Measurements from ENCODE around the gene ARPC5.

ARPC5 gene

DNA sequence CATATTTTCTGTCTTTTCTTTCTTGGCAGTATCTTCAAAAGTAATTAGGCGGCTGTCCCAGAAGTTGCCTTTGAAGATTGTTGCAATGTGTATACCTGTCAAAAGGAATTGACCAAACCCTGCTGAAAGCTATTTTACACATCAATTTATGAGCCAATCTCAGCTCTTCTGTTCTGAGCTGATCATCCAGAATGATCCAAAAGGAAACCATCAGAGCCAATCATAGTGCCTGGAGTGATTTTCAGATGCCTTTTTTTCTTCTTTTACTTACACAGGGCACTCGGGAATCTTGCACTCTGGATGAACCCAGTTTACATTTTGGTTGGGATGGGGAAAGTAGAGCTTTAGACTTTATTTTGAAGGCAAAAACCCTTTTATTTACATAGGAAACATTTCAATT, 39.3 kb upstream of the ARPC5 start:
- DNase-seq (ENCODE audit: low spot score) = no peak
- TF ChIP-seq, protein P1, sequence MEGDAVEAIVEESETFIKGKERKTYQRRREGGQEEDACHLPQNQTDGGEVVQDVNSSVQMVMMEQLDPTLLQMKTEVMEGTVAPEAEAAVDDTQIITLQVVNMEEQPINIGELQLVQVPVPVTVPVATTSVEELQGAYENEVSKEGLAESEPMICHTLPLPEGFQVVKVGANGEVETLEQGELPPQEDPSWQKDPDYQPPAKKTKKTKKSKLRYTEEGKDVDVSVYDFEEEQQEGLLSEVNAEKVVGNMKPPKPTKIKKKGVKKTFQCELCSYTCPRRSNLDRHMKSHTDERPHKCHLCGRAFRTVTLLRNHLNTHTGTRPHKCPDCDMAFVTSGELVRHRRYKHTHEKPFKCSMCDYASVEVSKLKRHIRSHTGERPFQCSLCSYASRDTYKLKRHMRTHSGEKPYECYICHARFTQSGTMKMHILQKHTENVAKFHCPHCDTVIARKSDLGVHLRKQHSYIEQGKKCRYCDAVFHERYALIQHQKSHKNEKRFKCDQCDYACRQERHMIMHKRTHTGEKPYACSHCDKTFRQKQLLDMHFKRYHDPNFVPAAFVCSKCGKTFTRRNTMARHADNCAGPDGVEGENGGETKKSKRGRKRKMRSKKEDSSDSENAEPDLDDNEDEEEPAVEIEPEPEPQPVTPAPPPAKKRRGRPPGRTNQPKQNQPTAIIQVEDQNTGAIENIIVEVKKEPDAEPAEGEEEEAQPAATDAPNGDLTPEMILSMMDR (IDR thresholded peaks at IDR 0.05; ENCODE audit: extremely low read depth, missing control alignments) = no peak

DNA sequence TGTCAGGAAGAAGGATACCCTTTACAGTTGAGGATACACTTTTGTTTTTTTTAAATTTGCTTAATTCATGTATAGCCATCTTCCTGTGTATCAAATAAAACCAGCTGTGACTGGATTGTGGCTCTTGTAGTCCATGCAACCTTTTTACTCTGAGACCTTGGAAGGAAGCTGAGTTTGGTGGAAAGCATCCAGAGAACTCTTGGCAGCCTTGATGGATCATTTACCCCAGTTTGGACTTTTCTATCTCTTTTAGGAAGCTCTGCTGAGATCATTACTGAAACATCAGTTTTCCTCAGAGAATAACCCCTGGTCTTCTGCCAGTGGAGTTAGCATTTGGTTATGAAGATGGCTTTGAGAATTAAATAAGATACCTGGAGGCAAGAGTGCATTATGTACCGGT, 38.8 kb upstream of the ARPC5 start:
- DNase-seq (ENCODE audit: low spot score) = no peak
- TF ChIP-seq, protein P1 (IDR thresholded peaks at IDR 0.05; ENCODE audit: extremely low read depth, missing control alignments) = no peak

DNA sequence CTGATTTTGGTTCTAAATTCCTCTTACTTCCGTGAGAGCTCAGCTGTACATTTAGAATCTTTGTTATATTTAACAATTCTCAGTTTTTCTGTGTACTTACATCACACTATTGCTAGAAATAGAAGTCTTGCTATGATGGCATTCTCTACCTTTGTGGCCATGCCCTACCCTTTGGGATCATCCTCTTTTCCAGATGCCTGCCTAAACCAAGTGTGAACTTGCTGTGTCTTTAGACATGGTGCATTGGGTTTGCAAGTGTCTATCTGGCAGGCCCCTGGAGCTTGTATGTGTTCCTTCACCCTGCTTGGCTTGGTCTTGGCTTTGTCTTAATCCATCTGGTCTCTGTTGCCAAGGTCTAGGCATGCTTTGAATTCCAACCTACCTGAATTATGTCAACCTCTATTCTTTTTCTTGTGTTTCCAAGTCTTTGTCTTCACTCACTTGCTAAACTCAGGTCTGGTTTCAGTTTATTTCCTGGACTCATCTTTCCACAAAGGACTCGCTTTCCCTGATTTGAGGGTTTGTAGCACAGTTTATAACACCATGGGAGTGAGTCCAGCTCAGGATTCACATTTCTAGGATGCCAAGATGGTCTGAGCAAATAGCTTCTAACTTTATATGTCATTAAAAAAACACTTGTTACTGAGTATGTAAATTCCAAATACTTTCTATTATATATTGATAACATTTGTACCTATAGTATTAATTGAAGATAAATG, 38.2 kb upstream of the ARPC5 start:
- TF ChIP-seq, protein P1 (IDR thresholded peaks at IDR 0.05; ENCODE audit: extremely low read depth, missing control alignments) = no peak
- DNase-seq (ENCODE audit: low spot score) = no peak

DNA sequence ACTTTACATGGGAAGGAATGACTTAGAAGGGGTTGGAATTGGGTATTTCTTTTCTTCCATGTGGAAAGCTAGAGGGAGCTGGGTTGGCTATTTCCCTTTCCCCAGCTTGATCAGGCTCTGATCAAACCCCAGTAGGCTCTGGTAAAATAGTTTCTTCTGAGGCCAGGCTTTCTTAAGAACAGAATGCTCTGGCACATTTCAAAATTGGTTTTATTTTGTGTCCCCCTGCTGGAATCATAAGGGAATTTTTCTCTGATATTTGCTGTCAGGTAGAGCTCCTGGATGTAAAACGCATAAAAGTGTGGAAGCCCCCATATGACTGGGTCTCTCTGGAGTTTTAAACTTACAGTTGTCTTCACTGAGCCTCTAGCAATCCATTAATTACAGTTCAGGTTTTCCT, 34.6 kb upstream of the ARPC5 start:
- TF ChIP-seq, protein P1 (IDR thresholded peaks at IDR 0.05; ENCODE audit: extremely low read depth, missing control alignments) = no peak
- no peak for DNase-seq (ENCODE audit: low spot score)

DNA sequence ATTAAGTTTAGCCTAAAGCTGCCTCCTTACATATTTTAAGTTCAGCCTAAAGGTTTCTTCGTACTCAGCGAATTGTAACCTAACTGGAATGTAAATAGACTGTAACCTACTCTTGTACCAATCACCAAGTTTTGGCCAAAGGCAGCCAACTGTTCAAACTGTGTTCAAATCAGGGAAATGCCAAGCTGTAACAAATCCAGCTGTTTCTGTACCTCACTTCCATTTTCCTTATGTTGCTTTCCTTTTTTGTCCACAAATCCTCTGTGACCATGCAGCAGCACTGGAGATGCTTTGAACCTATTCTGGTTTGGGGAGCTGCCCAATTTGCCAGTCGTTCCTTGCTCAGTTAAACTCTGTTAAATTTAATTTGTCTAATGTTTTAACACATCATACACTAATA, 20.8 kb upstream of the ARPC5 start:
- no peak for DNase-seq (ENCODE audit: low spot score)
- TF ChIP-seq, protein P1 (IDR thresholded peaks at IDR 0.05; ENCODE audit: extremely low read depth, missing control alignments) = no peak

DNA sequence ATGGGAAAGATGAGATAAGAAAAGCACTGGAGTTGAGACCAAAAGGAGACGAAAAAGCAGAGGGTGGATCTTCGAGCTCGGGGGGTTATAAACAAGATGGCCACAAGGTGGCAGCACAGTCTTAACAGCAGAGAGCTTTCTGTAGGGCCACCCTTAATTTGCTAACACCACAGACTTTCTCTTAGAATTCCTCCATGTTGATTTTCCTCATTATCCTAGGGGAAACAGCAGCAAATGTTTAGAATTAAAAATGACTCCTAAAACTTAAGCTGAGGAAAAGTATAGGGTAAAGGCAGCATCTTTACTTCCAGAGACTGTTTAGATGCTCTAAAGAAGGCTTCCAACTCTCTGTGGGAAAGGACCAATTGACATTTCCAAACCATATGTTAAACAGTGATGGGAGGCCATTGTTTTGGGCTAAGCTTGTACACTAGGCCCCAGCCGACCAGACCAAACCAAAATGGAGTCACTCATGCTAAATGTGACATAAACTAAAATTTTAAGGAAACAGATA, 20.0 kb upstream of the ARPC5 start:
- TF ChIP-seq, protein P1 (IDR thresholded peaks at IDR 0.05; ENCODE audit: extremely low read depth, missing control alignments) = peak; percentile 45

DNA sequence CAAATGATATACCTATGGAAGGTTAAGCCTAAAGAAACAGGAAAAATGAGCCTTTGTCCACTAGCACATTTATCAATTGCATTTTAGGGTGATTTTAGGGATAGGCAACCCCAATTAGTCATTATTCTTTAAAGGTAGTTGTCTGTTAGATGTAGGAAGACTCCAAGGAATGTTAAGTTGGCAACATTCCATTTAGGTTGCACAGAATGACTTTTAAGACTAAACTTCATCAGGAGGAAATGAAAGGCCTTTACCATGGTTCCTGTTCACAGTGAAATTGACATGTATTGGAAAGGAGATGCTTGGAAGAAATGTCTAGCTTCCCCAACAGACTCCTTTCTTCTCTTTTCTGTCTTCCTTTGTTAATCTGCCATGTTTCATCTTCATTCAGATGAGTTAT, 19.1 kb upstream of the ARPC5 start:
- TF ChIP-seq, protein P1 (IDR thresholded peaks at IDR 0.05; ENCODE audit: extremely low read depth, missing control alignments) = no peak
- DNase-seq (ENCODE audit: low spot score) = no peak

More for the DNA sequence above, 20.0 kb upstream of the ARPC5 start:
- DNase-seq (ENCODE audit: low spot score) = peak; percentile 67

Data from GM20000 (cell line).